IMR-90 (cell line): ENCODE results near the gene EMP1. TPM values are rescaled to one million over a fixed set of nuclear protein-coding genes. Genes with fewer than 3 reads are reported as not detected.

Experiments used
- ATAC-seq: fragments of 200-7000 bp; cut with Tn5 transposase; 2 replicates; pipeline ENCODE4 v1.9.1; 2020; ENCODE audit warnings: low read depth, mild to moderate bottlenecking, moderate library complexity
- BruUV-seq: library from RNA; stranded (reverse); fragments of 400-500 nt; replicated peaks from 2 replicates; lab custom pipeline; 2021; lab: Mats Ljungman, UMichigan
- CTCF ChIA-PET: fragments of 300-600 bp; formaldehyde crosslinking; extraction: SDS; loops from one replicate; lab custom pipeline; 2021; ENCODE audit warnings: antibody characterized with exemption; lab: Yijun Ruan, JAX
- POLR2A ChIA-PET: fragments of 300-600 bp; sonication (Branson Sonifier 250); formaldehyde crosslinking; loops from one replicate; lab custom pipeline; 2022; ENCODE audit warnings: antibody characterized with exemption; ENCODE audit not compliant: unreplicated experiment; lab: Charles Lee
- DNase-seq: peaks from one replicate; pipeline ENCODE4 v3.0.0; 2013
- H2AFZ ChIP-seq: replicated peaks from 2 replicates; pipeline ENCODE3; 2013; ENCODE audit warnings: low read length, mild to moderate bottlenecking; ENCODE audit not compliant: poor library complexity
- H2AK5ac ChIP-seq: 2 replicates; pipeline ENCODE4 v1.6.1; 2013; ENCODE audit warnings: low read depth, low read length, inconsistent platforms
- H2AK9ac ChIP-seq: replicated peaks from 2 replicates; pipeline ENCODE3; 2013; ENCODE audit warnings: mild to moderate bottlenecking, low read depth, low read length, moderate library complexity; ENCODE audit not compliant: poor library complexity
- H2BK120ac ChIP-seq: 2 replicates; pipeline ENCODE4 v1.6.1; 2013; ENCODE audit warnings: low read depth, low read length, inconsistent platforms
- H2BK15ac ChIP-seq: 3 replicates; pipeline ENCODE4 v1.6.1; 2013; ENCODE audit warnings: low read depth, low read length, inconsistent platforms
- H2BK20ac ChIP-seq: 2 replicates; pipeline ENCODE4 v1.6.1; 2013; ENCODE audit warnings: low read depth, mild to moderate bottlenecking, inconsistent platforms, low read length, moderate library complexity
- H2BK5ac ChIP-seq: 2 replicates; pipeline ENCODE4 v1.6.1; 2013; ENCODE audit warnings: mild to moderate bottlenecking, low read depth, low read length, inconsistent platforms; ENCODE audit not compliant: poor library complexity, severe bottlenecking
- H3K14ac ChIP-seq: replicated peaks from 2 replicates; pipeline ENCODE4 v1.6.1; 2013; ENCODE audit warnings: low read depth, low read length, inconsistent platforms
- H3K18ac ChIP-seq: 2 replicates; pipeline ENCODE4 v1.6.1; 2013; ENCODE audit warnings: low read depth, low read length, control low read depth
- H3K23ac ChIP-seq: 2 replicates; pipeline ENCODE4 v1.6.1; 2013; ENCODE audit warnings: low read depth, low read length, inconsistent platforms
- H3K27ac ChIP-seq: 2 replicates; pipeline ENCODE4 v1.5.1; 2013; ENCODE audit warnings: mild to moderate bottlenecking, control low read depth, low read length; ENCODE audit not compliant: insufficient read depth
- H3K27me3 ChIP-seq: 2 replicates; pipeline ENCODE4 v1.6.1; 2013; ENCODE audit warnings: low read length; ENCODE audit not compliant: control insufficient read depth, insufficient read depth
- H3K36me3 ChIP-seq: 2 replicates; pipeline ENCODE4 v1.6.1; 2013; ENCODE audit warnings: low read length, mixed read lengths; ENCODE audit not compliant: control insufficient read depth, insufficient read depth
- H3K4ac ChIP-seq: 2 replicates; pipeline ENCODE4 v1.6.1; 2013; ENCODE audit warnings: low read depth, low read length, inconsistent platforms
- H3K4me1 ChIP-seq: 2 replicates; pipeline ENCODE4 v1.6.1; 2013; ENCODE audit warnings: low read length, mixed read lengths; ENCODE audit not compliant: control insufficient read depth, insufficient read depth
- H3K4me2 ChIP-seq: 2 replicates; pipeline ENCODE4 v1.6.1; 2013; ENCODE audit warnings: low read depth, mild to moderate bottlenecking, control low read depth, low read length, moderate library complexity
- H3K4me3 ChIP-seq: 2 replicates; pipeline ENCODE4 v1.5.1; 2013; ENCODE audit warnings: low read depth, mild to moderate bottlenecking, control low read depth, low read length, moderate library complexity; ENCODE audit not compliant: insufficient read depth
- H3K56ac ChIP-seq: 2 replicates; pipeline ENCODE4 v1.6.1; 2013; ENCODE audit warnings: low read length, inconsistent platforms; ENCODE audit not compliant: insufficient read depth; ENCODE audit errors: extremely low read depth
- H3K79me1 ChIP-seq, 2 experiments: 2 replicates each; pipeline ENCODE4 v1.6.1; 2013; ENCODE audit warnings: low read length in 2 of 2, inconsistent platforms in 1 of 2, low read depth in 1 of 2
- H3K9ac ChIP-seq: 2 replicates; pipeline ENCODE4 v1.6.1; 2013; ENCODE audit warnings: low read depth, low read length, control low read depth
- H3K9me1 ChIP-seq: 2 replicates; pipeline ENCODE4 v1.6.1; 2013; ENCODE audit warnings: low read length, inconsistent platforms; ENCODE audit not compliant: insufficient read depth
- H3K9me3 ChIP-seq: 2 replicates; pipeline ENCODE4 v1.6.1; 2013; ENCODE audit warnings: low read length; ENCODE audit not compliant: control insufficient read depth, insufficient read depth
- H4K20me1 ChIP-seq: 2 replicates; pipeline ENCODE4 v1.6.1; 2013; ENCODE audit warnings: low read length, inconsistent platforms; ENCODE audit not compliant: insufficient read depth
- H4K5ac ChIP-seq: 2 replicates; pipeline ENCODE4 v1.6.1; 2013; ENCODE audit warnings: mild to moderate bottlenecking, low read depth, low read length, control low read depth
- H4K8ac ChIP-seq, 2 experiments: 2 replicates each; pipeline ENCODE4 v1.6.1; 2013; ENCODE audit warnings: low read depth in 2 of 2, low read length in 2 of 2, control low read depth in 1 of 2, inconsistent platforms in 1 of 2
- H4K91ac ChIP-seq: 2 replicates; pipeline ENCODE4 v1.6.1; 2013; ENCODE audit warnings: low read depth, low read length, inconsistent platforms; ENCODE audit not compliant: insufficient read depth
- BHLHE40 ChIP-seq: fragments of 150-350 bp; IDR thresholded peaks from 2 replicates; pipeline ENCODE4 v1.6.1; 2016; ENCODE audit warnings: mild to moderate bottlenecking, low read depth, low read length
- CEBPB ChIP-seq: IDR thresholded peaks from 2 replicates; pipeline ENCODE4 v1.6.1; 2012; ENCODE audit warnings: low read depth, low read length, improper control_type of control experiment
- CHD1 ChIP-seq: IDR thresholded peaks from 2 replicates; pipeline ENCODE4 v1.6.1; 2012; ENCODE audit warnings: low read depth, low read length, improper control_type of control experiment
- ELK1 ChIP-seq: fragments of 150-350 bp; IDR thresholded peaks from 2 replicates; pipeline ENCODE4 v1.6.1; 2016; ENCODE audit warnings: low read depth, mild to moderate bottlenecking, low read length, moderate library complexity, borderline replicate concordance
- FOS ChIP-seq: fragments of 150-350 bp; IDR thresholded peaks from 2 replicates; pipeline ENCODE4 v1.6.1; 2016; ENCODE audit warnings: low read depth, low read length
- MAFK ChIP-seq: IDR thresholded peaks from 2 replicates; pipeline ENCODE4 v1.6.1; 2012; ENCODE audit warnings: low read depth, low read length, improper control_type of control experiment
- MAZ ChIP-seq: IDR thresholded peaks from 2 replicates; pipeline ENCODE4 v1.6.1; 2012; ENCODE audit warnings: low read depth, mild to moderate bottlenecking, low read length, improper control_type of control experiment, moderate library complexity, borderline replicate concordance
- MXI1 ChIP-seq: IDR thresholded peaks from 2 replicates; pipeline ENCODE4 v1.6.1; 2012; ENCODE audit warnings: low read depth, mild to moderate bottlenecking, low read length, moderate library complexity, borderline replicate concordance
- NFE2L2 ChIP-seq: fragments of 150-350 bp; IDR thresholded peaks from 2 replicates; pipeline ENCODE4 v1.6.1; 2016; ENCODE audit warnings: low read depth, mild to moderate bottlenecking, low read length
- POLR2A ChIP-seq: IDR thresholded peaks from 2 replicates; pipeline ENCODE4 v1.6.1; 2012; ENCODE audit warnings: mild to moderate bottlenecking, low read depth, low read length
- RAD21 ChIP-seq: IDR thresholded peaks from 2 replicates; pipeline ENCODE4 v1.6.1; 2012; ENCODE audit warnings: low read length, improper control_type of control experiment
- RCOR1 ChIP-seq: IDR thresholded peaks from 2 replicates; pipeline ENCODE4 v1.6.1; 2012; ENCODE audit warnings: mild to moderate bottlenecking, low read length, improper control_type of control experiment; ENCODE audit not compliant: insufficient replicate concordance
- RFX5 ChIP-seq: IDR thresholded peaks from 2 replicates; pipeline ENCODE4 v1.8.0; 2012; ENCODE audit warnings: low read depth, mild to moderate bottlenecking, low read length, moderate library complexity
- SMC3 ChIP-seq: fragments of 150-350 bp; IDR thresholded peaks from 2 replicates; pipeline ENCODE4 v1.6.1; 2016; ENCODE audit warnings: low read depth, mild to moderate bottlenecking, antibody characterized with exemption, low read length, moderate library complexity
- USF2 ChIP-seq: fragments of 150-350 bp; IDR thresholded peaks from 2 replicates; pipeline ENCODE4 v1.6.1; 2017; ENCODE audit warnings: mild to moderate bottlenecking, antibody characterized with exemption, low read length, low read depth
- WGBS, 2 experiments: methylation state at CpG; one replicate each; pipeline versions ENCODE4 v1.1.5 to v1.1.7; 2013; ENCODE audit warnings: missing lambda C conversion rate in 2 of 2; ENCODE audit not compliant: insufficient read length in 1 of 2; ENCODE audit errors: extremely low coverage in 2 of 2; 5-methylcytosine and 5-hydroxymethylcytosine counted together
- dilution Hi-C: fragments of 300-500 bp; cut with HindIII; formaldehyde crosslinking; loops from one replicate; pipeline ENCODE4 v1.14.3; 2018; ENCODE audit warnings: low sequenced_read_pairs; ENCODE audit not compliant: unreplicated experiment
- in situ Hi-C: fragments of 300-500 bp; cut with MboI; formaldehyde crosslinking; loops from 3 replicates; pipeline ENCODE4 v1.14.3; 2019; ENCODE audit warnings: low sequenced_read_pairs, inconsistent platforms, mixed read lengths
- intact Hi-C: fragments of 100-400 bp; cut with micrococcal nuclease; formaldehyde crosslinking; loops from 2 replicates; pipeline ENCODE4 v1.10.0; 2022
- polyA plus RNA-seq, 3 experiments: library from polyadenylated mRNA; depleted of rRNA; stranded (reverse); fragments of >200 nt; gene quantifications; 2 replicates each; pipeline ENCODE4 v1.2.3, GENCODE V29; 2012; ENCODE audit warnings: low replicate concordance in 1 of 3
- total RNA-seq: library from RNA; depleted of rRNA; stranded (reverse); fragments of >200 nt; gene quantifications from 2 replicates; pipeline ENCODE4 v1.2.3, GENCODE V29; 2012

The EMP1 gene
- total and polyA plus RNA-seq, 2 of the 4 experiments (the other 2 are of a cell fraction) = 137 to 201 TPM

DNA sequence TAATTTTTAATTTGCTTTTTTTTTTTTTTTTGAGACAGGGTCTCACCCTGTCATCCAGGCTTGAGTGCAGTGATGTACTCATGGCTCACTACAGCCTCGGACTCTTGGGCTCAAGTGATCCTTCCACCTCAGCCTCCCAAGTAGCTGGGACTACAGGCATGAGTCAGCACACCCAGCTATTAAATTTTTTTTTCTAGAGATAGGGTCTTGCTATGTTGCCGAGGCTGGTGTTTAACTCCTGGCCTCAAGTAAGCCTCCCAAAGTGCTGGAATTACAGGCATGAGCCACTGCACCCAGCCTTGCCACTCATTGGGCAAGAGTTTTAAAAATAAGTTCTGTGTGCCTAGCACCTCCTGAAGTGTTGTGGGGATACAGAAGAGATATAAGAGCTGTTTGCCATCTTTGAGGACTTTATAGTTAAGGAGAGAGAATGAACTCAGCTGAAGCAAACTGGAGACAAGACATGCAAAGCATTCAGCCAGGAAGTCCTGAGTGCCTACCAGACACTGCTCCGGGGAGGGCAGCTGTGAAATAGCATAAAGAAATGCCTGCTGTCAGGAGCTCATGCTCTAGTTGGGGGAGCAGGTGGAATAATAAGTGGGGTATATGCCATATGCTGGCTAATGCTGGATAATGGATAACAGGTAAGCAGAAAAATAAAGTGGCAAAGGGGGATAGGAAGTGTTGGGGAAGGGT lies 15.0 kb upstream of the EMP1 start:
- Histone ChIP-seq H4K8ac (0 out of 4 replicates have a peak overlapping the region, but pooled peaks of 1 of the 2 experiments have one; percentile 5), H3K9me3 (no peaks in the 10 kb centered on the region), H3K36me3 (no peaks in the 10 kb centered on the region), H3K4me3 (no peak overlapping the region), H4K91ac (no peak overlapping the region), H3K9me1 (peaks cover 20% of the 10 kb centered on the region), H3K23ac (no peak overlapping the region), H3K9ac (no peak overlapping the region), H3K4ac (peak overlapping the region; percentile 29; the same call in 1 of the 2 replicates), H3K79me1 (0 out of 4 replicates have a peak, but pooled peaks cover 0 to 3% of the 10 kb centered on the region in 2 experiments), H3K18ac (no peak overlapping the region), H3K27ac (no peak overlapping the region), H4K5ac (no peak overlapping the region), H2BK20ac (peak overlapping the region; percentile 34), H2BK120ac (no peak overlapping the region), H3K4me2 (no peak overlapping the region), H3K14ac (no peak overlapping the region), H2BK15ac (peak overlapping the region; percentile 52; the same call in 1 of the 3 replicates), H3K56ac (no peak overlapping the region), H2AFZ (no peak overlapping the region), H2BK5ac (no peak overlapping the region), H3K4me1 (peaks cover 15% of the 10 kb centered on the region), H2AK5ac (0 out of 2 replicates have a peak overlapping the region, but pooled peaks have one; percentile 18), H2AK9ac (no peak overlapping the region), H4K20me1 (no peaks in the 10 kb centered on the region), H3K27me3 (no peaks in the 10 kb centered on the region)
- ChIA-PET POLR2A (no interaction called here), CTCF (no interaction called here)
- no peak for DNase-seq
- WGBS, 2 experiments = 83% methylated on average over 1 of the region's 3 CpGs; no CpG with 5 or more reads in 1 of the 2 experiments
- in situ Hi-C loops (no loop called here), intact Hi-C loops (no loop called here), dilution Hi-C loops (no loop called here)
- BruUV-seq = no TSS peak
- ATAC-seq = peak; percentile 28
- TF ChIP-seq POLR2A (no peak), CHD1 (no peak), RAD21 (no peak), BHLHE40 (no peak), USF2 (no peak), MXI1 (no peak), SMC3 (no peak), NFE2L2 (no peak), FOS (no peak), MAFK (no peak), MAZ (no peak), RCOR1 (no peak), RFX5 (no peak), ELK1 (no peak), CEBPB (no peak)
